Measurements from ENCODE around the gene LEP.

DNA sequence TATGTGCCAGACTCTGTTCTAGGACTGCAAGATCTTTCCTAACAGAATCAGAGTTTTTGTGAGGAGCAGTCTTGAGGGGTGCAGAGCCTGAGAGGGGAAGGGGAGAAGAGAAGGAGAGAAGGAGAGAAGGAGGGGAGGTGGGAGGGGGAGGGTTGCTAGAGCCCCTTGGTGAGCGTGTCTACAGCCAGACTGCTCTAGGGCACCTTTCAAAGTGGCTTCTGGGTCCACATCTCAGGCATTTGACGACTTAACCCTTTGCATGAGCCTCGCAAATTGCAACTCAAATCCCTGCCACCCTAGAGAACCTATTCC, 31.1 kb upstream of the LEP start:
- TF ChIP-seq ZNF121 (CRISPR knock-in tag; IDR thresholded peaks at IDR 0.05), result no peak
- TF ChIP-seq, protein P1, sequence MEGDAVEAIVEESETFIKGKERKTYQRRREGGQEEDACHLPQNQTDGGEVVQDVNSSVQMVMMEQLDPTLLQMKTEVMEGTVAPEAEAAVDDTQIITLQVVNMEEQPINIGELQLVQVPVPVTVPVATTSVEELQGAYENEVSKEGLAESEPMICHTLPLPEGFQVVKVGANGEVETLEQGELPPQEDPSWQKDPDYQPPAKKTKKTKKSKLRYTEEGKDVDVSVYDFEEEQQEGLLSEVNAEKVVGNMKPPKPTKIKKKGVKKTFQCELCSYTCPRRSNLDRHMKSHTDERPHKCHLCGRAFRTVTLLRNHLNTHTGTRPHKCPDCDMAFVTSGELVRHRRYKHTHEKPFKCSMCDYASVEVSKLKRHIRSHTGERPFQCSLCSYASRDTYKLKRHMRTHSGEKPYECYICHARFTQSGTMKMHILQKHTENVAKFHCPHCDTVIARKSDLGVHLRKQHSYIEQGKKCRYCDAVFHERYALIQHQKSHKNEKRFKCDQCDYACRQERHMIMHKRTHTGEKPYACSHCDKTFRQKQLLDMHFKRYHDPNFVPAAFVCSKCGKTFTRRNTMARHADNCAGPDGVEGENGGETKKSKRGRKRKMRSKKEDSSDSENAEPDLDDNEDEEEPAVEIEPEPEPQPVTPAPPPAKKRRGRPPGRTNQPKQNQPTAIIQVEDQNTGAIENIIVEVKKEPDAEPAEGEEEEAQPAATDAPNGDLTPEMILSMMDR (IDR thresholded peaks at IDR 0.05), result no peak
- TF ChIP-seq CREB1 (CRISPR knock-in tag; IDR thresholded peaks at IDR 0.05), result no peak

Measured in WTC11 (cell line).